H9 (cell line): Measurements from ENCODE around the gene FAM32A. TPM values are rescaled to one million over a fixed set of nuclear protein-coding genes. Genes with fewer than 3 reads are reported as not detected.

Experiments
- DNase-seq: peaks from one replicate; pipeline ENCODE4 v3.0.0-alpha.2; 2017
- H2AFZ ChIP-seq: one replicate; pipeline ENCODE4 v1.6.1; 2013; ENCODE audit warnings: mild to moderate bottlenecking, low read length, control low read depth, moderate library complexity
- H2AK5ac ChIP-seq: 2 replicates; pipeline ENCODE4 v1.6.1; 2013; ENCODE audit warnings: low read length, control low read depth, mixed read lengths; ENCODE audit not compliant: insufficient read length
- H2BK120ac ChIP-seq: one replicate; pipeline ENCODE4 v1.6.1; 2013; ENCODE audit warnings: low read depth, mild to moderate bottlenecking, low read length, control low read depth, inconsistent platforms; ENCODE audit not compliant: poor library complexity, severe bottlenecking
- H2BK12ac ChIP-seq: 2 replicates; pipeline ENCODE4 v1.6.1; 2013; ENCODE audit warnings: low read length, control low read depth, mixed read lengths, low read depth; ENCODE audit not compliant: insufficient read length
- H2BK15ac ChIP-seq: 2 replicates; pipeline ENCODE4 v1.6.1; 2013; ENCODE audit warnings: low read depth, low read length, control low read depth
- H2BK20ac ChIP-seq: one replicate; pipeline ENCODE4 v1.6.1; 2013; ENCODE audit warnings: low read depth, mild to moderate bottlenecking, low read length, control low read depth, inconsistent platforms; ENCODE audit not compliant: poor library complexity, severe bottlenecking
- H2BK5ac ChIP-seq: 2 replicates; pipeline ENCODE4 v1.6.1; 2013; ENCODE audit warnings: low read length, control low read depth, mixed read lengths; ENCODE audit not compliant: insufficient read length
- H3K14ac ChIP-seq: 2 replicates; pipeline ENCODE4 v1.6.1; 2013; ENCODE audit warnings: low read length, control low read depth; ENCODE audit not compliant: insufficient read depth
- H3K18ac ChIP-seq: 2 replicates; pipeline ENCODE4 v1.6.1; 2013; ENCODE audit warnings: low read depth, mild to moderate bottlenecking, mixed read lengths, low read length, control low read depth; ENCODE audit not compliant: insufficient read length
- H3K23ac ChIP-seq: 2 replicates; pipeline ENCODE4 v1.6.1; 2013; ENCODE audit warnings: low read length, control low read depth, mixed read lengths, low read depth; ENCODE audit not compliant: insufficient read length
- H3K23me2 ChIP-seq: 2 replicates; pipeline ENCODE4 v1.6.1; 2013; ENCODE audit warnings: low read depth, mild to moderate bottlenecking, mixed read lengths, low read length, control low read depth; ENCODE audit not compliant: insufficient read length, poor library complexity, severe bottlenecking
- H3K27ac ChIP-seq: 2 replicates; pipeline ENCODE4 v1.5.1; 2013; ENCODE audit warnings: low read length, control low read depth, mixed read lengths, low read depth; ENCODE audit not compliant: insufficient read length
- H3K27me3 ChIP-seq: 2 replicates; pipeline ENCODE4 v1.6.1; 2013; ENCODE audit warnings: low read length, control low read depth, inconsistent platforms; ENCODE audit not compliant: insufficient read depth
- H3K4ac ChIP-seq: 2 replicates; pipeline ENCODE4 v1.6.1; 2013; ENCODE audit warnings: low read depth, mild to moderate bottlenecking, control low read depth, inconsistent platforms, low read length, moderate library complexity
- H3K4me1 ChIP-seq: 2 replicates; pipeline ENCODE4 v1.6.1; 2013; ENCODE audit warnings: low read length, control low read depth, inconsistent platforms; ENCODE audit not compliant: insufficient read depth
- H3K4me2 ChIP-seq: 2 replicates; pipeline ENCODE4 v1.6.1; 2013; ENCODE audit warnings: low read length, control low read depth, mixed read lengths; ENCODE audit not compliant: insufficient read length, insufficient read depth
- H3K56ac ChIP-seq: 2 replicates; pipeline ENCODE4 v1.6.1; 2013; ENCODE audit warnings: low read depth, mild to moderate bottlenecking, mixed read lengths, low read length, control low read depth; ENCODE audit not compliant: insufficient read length
- H3K79me1 ChIP-seq: 2 replicates; pipeline ENCODE4 v1.6.1; 2013; ENCODE audit warnings: low read depth, mild to moderate bottlenecking, moderate library complexity, low read length, control low read depth, inconsistent platforms; ENCODE audit not compliant: insufficient read depth, poor library complexity, severe bottlenecking
- H3K79me2 ChIP-seq: 2 replicates; pipeline ENCODE4 v1.6.1; 2013; ENCODE audit warnings: low read length, control low read depth, inconsistent platforms; ENCODE audit not compliant: insufficient read depth
- H3K9ac ChIP-seq: 2 replicates; pipeline ENCODE4 v1.6.1; 2013; ENCODE audit warnings: low read length, control low read depth, mixed read lengths; ENCODE audit not compliant: insufficient read length; ENCODE audit errors: extremely low read depth
- H3K9me3 ChIP-seq: one replicate; pipeline ENCODE4 v1.6.1; 2013; ENCODE audit warnings: low read depth, low read length, inconsistent platforms; ENCODE audit not compliant: control insufficient read depth
- H3T11ph ChIP-seq: one replicate; pipeline ENCODE4 v1.6.1; 2013; ENCODE audit warnings: mild to moderate bottlenecking, low read length, control low read depth, inconsistent platforms
- H4K20me1 ChIP-seq: one replicate; pipeline ENCODE4 v1.6.1; 2013; ENCODE audit not compliant: control insufficient read depth, insufficient read length, insufficient read depth
- H4K5ac ChIP-seq: 2 replicates; pipeline ENCODE4 v1.6.1; 2013; ENCODE audit warnings: low read depth, mild to moderate bottlenecking, mixed read lengths, low read length, control low read depth; ENCODE audit not compliant: insufficient read length
- H4K8ac ChIP-seq: replicated peaks from 2 replicates; pipeline ENCODE4 v1.6.1; 2013; ENCODE audit warnings: low read length, control low read depth, mixed read lengths, low read depth; ENCODE audit not compliant: insufficient read length
- H4K91ac ChIP-seq: 2 replicates; pipeline ENCODE4 v1.6.1; 2013; ENCODE audit warnings: low read depth, mild to moderate bottlenecking, moderate library complexity, mixed read lengths, low read length, control low read depth; ENCODE audit not compliant: insufficient read length
- H3K27ac Mint-ChIP-seq, 3 experiments: 2 replicates in 2 of 3; 3 replicates in 1 of 3; pipeline ENCODE4 v1.8.0; 2020 to 2021; ENCODE audit warnings: mixed read lengths in 3 of 3, mild to moderate bottlenecking in 1 of 3, moderate library complexity in 1 of 3
- H3K27me3 Mint-ChIP-seq: 2 replicates; pipeline ENCODE4 v1.8.0; 2021; ENCODE audit warnings: low read depth, mild to moderate bottlenecking, moderate library complexity, mixed read lengths
- H3K36me3 Mint-ChIP-seq, 3 experiments: 2 replicates in 2 of 3; 3 replicates in 1 of 3; pipeline ENCODE4 v1.8.0; 2020 to 2021; ENCODE audit warnings: low read depth in 3 of 3, mixed read lengths in 3 of 3; ENCODE audit not compliant: insufficient read depth in 1 of 3
- H3K4me1 Mint-ChIP-seq, 2 experiments: 2 replicates each; pipeline ENCODE4 v1.8.0; 2020; ENCODE audit warnings: mixed read lengths in 2 of 2
- H3K4me3 Mint-ChIP-seq, 2 experiments: 2 replicates in 1 of 2; 3 replicates in 1 of 2; pipeline ENCODE4 v1.8.0; 2020 to 2021; ENCODE audit warnings: mild to moderate bottlenecking in 2 of 2, mixed read lengths in 2 of 2, moderate library complexity in 1 of 2
- H3K9me3 Mint-ChIP-seq, 2 experiments: 2 replicates in 1 of 2; 3 replicates in 1 of 2; pipeline ENCODE4 v1.8.0; 2020; ENCODE audit warnings: mild to moderate bottlenecking in 2 of 2, mixed read lengths in 2 of 2, moderate library complexity in 1 of 2
- CTCF ChIP-seq: fragments of 200-600 bp; sonication (generic); conservative IDR thresholded peaks from 3 replicates; pipeline ENCODE4 v1.8.0; 2021; ENCODE audit warnings: antibody characterized with exemption, mild to moderate bottlenecking
- WGBS: extraction: QIAGEN DNeasy Blood & Tissue Kit; methylation state at CpG from one replicate; pipeline ENCODE4 v1.1.7; 2013; ENCODE audit warnings: missing lambda C conversion rate, low lambda C conversion rate, mixed read lengths; ENCODE audit not compliant: insufficient read length; ENCODE audit errors: extremely low coverage; 5-methylcytosine and 5-hydroxymethylcytosine counted together
- total RNA-seq: library from RNA; stranded (reverse); gene quantifications from 2 replicates; pipeline ENCODE4 v1.2.1, GENCODE V29; 2021

FAM32A gene
- total RNA-seq, 1 experiment from 2014 or later = 91.9 TPM

DNA sequence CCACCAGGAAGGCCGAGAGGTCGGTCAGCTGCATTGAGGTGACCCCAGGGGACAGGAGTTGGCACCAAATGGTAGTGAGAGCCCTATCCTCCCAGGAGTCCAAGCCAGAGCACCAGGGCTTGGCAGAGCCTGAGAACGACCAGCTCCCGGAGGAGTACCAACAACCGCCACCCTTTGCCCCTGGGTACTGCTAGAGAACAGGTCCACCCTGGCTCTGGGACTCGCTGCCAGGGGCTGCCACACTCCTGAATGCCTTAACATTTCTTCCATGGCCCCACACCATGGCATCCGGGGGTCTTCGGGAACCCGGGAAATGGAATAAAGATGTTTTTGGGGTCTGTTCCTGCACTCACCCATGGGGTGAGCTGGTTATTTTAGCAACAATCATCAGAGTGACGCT lies 27.6 kb upstream of the FAM32A start:
- Histone ChIP-seq H4K8ac (no peak overlapping the region), H3K27ac (no peak overlapping the region), H4K91ac (no peak overlapping the region), H3K27me3 (no peaks in the 10 kb centered on the region), H2BK5ac (no peak overlapping the region), H3K79me1 (no peaks in the 10 kb centered on the region), H2BK120ac (no peak overlapping the region), H3K14ac (no peak overlapping the region), H3K9me3 (no peaks in the 10 kb centered on the region), H4K5ac (no peak overlapping the region), H2BK15ac (no peak overlapping the region), H3K23me2 (no peaks in the 10 kb centered on the region), H3K18ac (no peak overlapping the region), H3K79me2 (no peaks in the 10 kb centered on the region), H2BK12ac (no peak overlapping the region), H3K9ac (no peak overlapping the region), H3K23ac (no peak overlapping the region), H4K20me1 (no peaks in the 10 kb centered on the region), H2AK5ac (no peak overlapping the region), H3K4me1 (no peaks in the 10 kb centered on the region), H3K4me2 (no peak overlapping the region), H2AFZ (no peak overlapping the region), H3T11ph (no peak overlapping the region), H3K56ac (no peak overlapping the region), H3K4ac (no peak overlapping the region), H2BK20ac (no peak overlapping the region)
- Mint-ChIP-seq H3K36me3 (peaks cover 0 to 2% (median 0%) of the 10 kb centered on the region in 3 experiments; a peak in 1 of 7 replicates), H3K4me3 (no peak overlapping the region), H3K9me3 (no peaks in the 10 kb centered on the region; a peak in 1 of 5 replicates), H3K4me1 (no peaks in the 10 kb centered on the region), H3K27me3 (peaks cover 1% of the 10 kb centered on the region; the same call in 1 of the 2 replicates), H3K27ac (no peak overlapping the region)
- no peak for TF ChIP-seq CTCF
- no peak for DNase-seq
- WGBS = no CpG with 5 or more reads among the region's 10 CpGs
